PFSK-1 (cell line): ENCODE measurements around the gene COL8A1.

Experiments
- FOXP2 ChIP-seq: optimal IDR thresholded peaks from 2 replicates; pipeline ENCODE3; 2011; ENCODE audit warnings: borderline replicate concordance, control low read depth, inconsistent platforms; ENCODE audit not compliant: insufficient read depth; ENCODE audit errors: extremely low read length, extremely low read depth
- POLR2AphosphoS5 ChIP-seq: IDR thresholded peaks from 2 replicates; pipeline ENCODE4 v1.6.1; 2012; ENCODE audit warnings: low read depth, mild to moderate bottlenecking, control low read depth, low read length, moderate library complexity
- REST ChIP-seq, 2 experiments: IDR thresholded peaks; 2 replicates each; pipeline versions ENCODE4 v1.6.1 to v1.8.0; 2011 to 2012; ENCODE audit warnings: low read depth in 2 of 2, low read length in 2 of 2, control low read depth in 1 of 2, inconsistent platforms in 1 of 2, mild to moderate bottlenecking in 1 of 2, moderate library complexity in 1 of 2; ENCODE audit not compliant: insufficient read depth in 1 of 2
- SIN3A ChIP-seq: IDR thresholded peaks from 2 replicates; pipeline ENCODE4 v1.6.1; 2012; ENCODE audit warnings: mild to moderate bottlenecking, low read length, moderate library complexity, borderline replicate concordance; ENCODE audit not compliant: insufficient read depth
- TAF1 ChIP-seq: IDR thresholded peaks from 2 replicates; pipeline ENCODE4 v1.6.1; 2012; ENCODE audit warnings: low read length, control low read depth, borderline replicate concordance; ENCODE audit not compliant: insufficient read depth

GRCh38 chr3:99768808-99769501 lies 130.6 kb downstream of the COL8A1 start:
- TF ChIP-seq POLR2AphosphoS5 (no peak), REST (IDR thresholded peaks at IDR 0.05; ENCODE audit: insufficient read depth in 1 of 2, low read depth in 2 of 2, low read length in 2 of 2) (no peak), TAF1 (no peak), FOXP2 (no peak), SIN3A (no peak)
